Activated naive CD8-positive, alpha-beta T cell treated with anti-CD3 and anti-CD28 coated beads, Interleukin-2, amount 10 ng/mL, durations not matched to agents 7 days and 5 days (primary cell): ENCODE results near the gene CLDN9. TPM values are rescaled to one million over a fixed set of nuclear protein-coding genes. Genes with fewer than 3 reads are reported as not detected.

ENCODE experiments used
- ATAC-seq: fragments of 150-1000 bp; cut with Tn5 transposase; one replicate; pipeline ENCODE4 v1.10.0; 2021; ENCODE audit warnings: low read depth, moderate library complexity
- POLR2A ChIA-PET: fragments of 350-600 bp; sonication (Branson Sonifier 250); formaldehyde crosslinking; loops from one replicate; lab custom pipeline; 2021; ENCODE audit warnings: antibody characterized with exemption; lab: Charles Lee
- DNase-seq: peaks from one replicate; pipeline ENCODE4 v3.0.0; 2021
- H3K27ac Mint-ChIP-seq: one replicate; pipeline ENCODE4 v1.8.0; 2022; ENCODE audit warnings: mild to moderate bottlenecking, mixed read lengths
- H3K27me3 Mint-ChIP-seq: one replicate; pipeline ENCODE4 v1.8.0; 2022; ENCODE audit warnings: mild to moderate bottlenecking, moderate library complexity, mixed read lengths
- H3K36me3 Mint-ChIP-seq: one replicate; pipeline ENCODE4 v1.8.0; 2021; ENCODE audit warnings: mild to moderate bottlenecking, mixed read lengths
- H3K4me1 Mint-ChIP-seq: one replicate; pipeline ENCODE4 v1.8.0; 2021; ENCODE audit warnings: mixed read lengths
- H3K4me3 Mint-ChIP-seq: one replicate; pipeline ENCODE4 v1.8.0; 2022; ENCODE audit warnings: mild to moderate bottlenecking, moderate library complexity, mixed read lengths
- H3K9me3 Mint-ChIP-seq: one replicate; pipeline ENCODE4 v1.8.0; 2021; ENCODE audit warnings: mixed read lengths
- total RNA-seq, 2 experiments: library from RNA; stranded (reverse); gene quantifications; one replicate each; pipeline ENCODE4 v1.2.3, GENCODE V29; 2021

Gene CLDN9
- total RNA-seq, 2 experiments from 2014 or later: not detected

DNA sequence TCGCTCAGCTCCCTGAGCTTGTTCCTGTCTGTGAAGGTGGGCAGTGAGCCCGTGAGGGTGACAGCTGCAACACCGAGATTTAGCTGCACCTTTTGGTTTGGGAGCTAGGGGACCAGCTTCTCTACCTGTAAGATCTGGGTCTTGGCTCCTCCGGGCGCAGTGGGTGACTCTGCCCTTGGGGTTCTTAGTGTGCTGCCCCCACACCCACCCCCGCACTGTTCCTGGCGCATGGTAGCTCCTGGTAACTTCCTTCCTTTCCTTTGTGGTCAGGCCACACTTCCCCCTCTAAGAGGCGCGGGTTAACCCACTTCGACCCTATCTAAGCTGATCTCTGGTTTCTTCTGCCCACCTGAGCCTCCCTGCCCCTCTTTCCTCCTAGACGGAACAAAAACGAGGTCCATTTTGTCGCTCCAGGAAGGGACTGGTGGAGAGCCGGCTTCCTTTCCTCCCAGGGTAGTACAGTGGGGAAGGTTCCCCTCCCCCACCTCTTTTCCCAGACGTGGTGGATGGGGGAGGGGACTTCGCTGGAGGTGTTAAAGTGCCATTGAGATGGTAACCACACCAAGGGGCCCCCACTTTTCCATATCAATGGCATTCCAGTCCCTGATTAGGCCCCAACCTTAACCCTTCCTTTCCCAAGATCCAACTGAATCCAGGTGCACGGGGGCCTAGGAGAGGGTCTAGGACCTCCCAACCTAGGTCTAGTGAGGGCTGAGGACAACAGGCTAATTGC, 4.6 kb upstream of the CLDN9 start:
- ATAC-seq: no peak
- H3K9me3 Mint-ChIP-seq: no peaks in the 10 kb centered on the region
- H3K27me3 Mint-ChIP-seq: peaks cover 50% of the 10 kb centered on the region
- POLR2A ChIA-PET: interaction anchor here (1.0 to 1.7 kb wide), 6 partner anchors 12 to 172 kb away, joined by 3 to 7 read pairs (median 4); partner anchors contain the start of genes HCFC1R1, PKMYT1, THOC6 and TNFRSF12A
- DNase-seq: no peak
- peak overlapping the region; percentile 21 for H3K27ac Mint-ChIP-seq
- peaks cover 21% of the 10 kb centered on the region for H3K4me1 Mint-ChIP-seq
- H3K4me3 Mint-ChIP-seq: peak overlapping the region; percentile 43
- H3K36me3 Mint-ChIP-seq: no peaks in the 10 kb centered on the region

DNA sequence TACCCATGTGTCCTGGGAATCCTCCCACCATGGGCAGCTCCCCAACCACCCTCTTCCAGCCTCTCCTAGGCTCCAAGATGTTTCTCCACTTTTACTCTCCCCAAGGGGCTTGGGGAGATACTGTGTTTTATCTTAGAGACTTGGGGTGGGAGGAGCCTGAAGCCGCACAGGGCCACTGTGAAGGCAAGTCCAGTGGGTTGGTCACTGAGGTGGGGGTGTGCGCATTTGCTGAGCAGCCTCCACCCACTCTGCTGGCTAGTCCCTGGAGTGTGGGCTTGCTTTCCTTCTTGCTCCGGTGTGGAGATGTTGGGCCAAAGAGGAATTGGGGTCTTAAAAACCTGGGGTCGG, 4.1 kb upstream of the CLDN9 start:
- H3K36me3 Mint-ChIP-seq: no peaks in the 10 kb centered on the region
- H3K27me3 Mint-ChIP-seq: peaks cover 52% of the 10 kb centered on the region
- ATAC-seq (no peak), DNase-seq (no peak)
- H3K4me3 Mint-ChIP-seq: peak overlapping the region; percentile 43
- peaks cover 21% of the 10 kb centered on the region for H3K4me1 Mint-ChIP-seq
- POLR2A ChIA-PET: interaction anchor here (1.4 to 1.7 kb wide), 2 partner anchors 11 to 171 kb away, joined by 3 to 7 read pairs; partner anchors contain the start of gene TNFRSF12A
- no peaks in the 10 kb centered on the region for H3K9me3 Mint-ChIP-seq
- no peak overlapping the region for H3K27ac Mint-ChIP-seq

DNA sequence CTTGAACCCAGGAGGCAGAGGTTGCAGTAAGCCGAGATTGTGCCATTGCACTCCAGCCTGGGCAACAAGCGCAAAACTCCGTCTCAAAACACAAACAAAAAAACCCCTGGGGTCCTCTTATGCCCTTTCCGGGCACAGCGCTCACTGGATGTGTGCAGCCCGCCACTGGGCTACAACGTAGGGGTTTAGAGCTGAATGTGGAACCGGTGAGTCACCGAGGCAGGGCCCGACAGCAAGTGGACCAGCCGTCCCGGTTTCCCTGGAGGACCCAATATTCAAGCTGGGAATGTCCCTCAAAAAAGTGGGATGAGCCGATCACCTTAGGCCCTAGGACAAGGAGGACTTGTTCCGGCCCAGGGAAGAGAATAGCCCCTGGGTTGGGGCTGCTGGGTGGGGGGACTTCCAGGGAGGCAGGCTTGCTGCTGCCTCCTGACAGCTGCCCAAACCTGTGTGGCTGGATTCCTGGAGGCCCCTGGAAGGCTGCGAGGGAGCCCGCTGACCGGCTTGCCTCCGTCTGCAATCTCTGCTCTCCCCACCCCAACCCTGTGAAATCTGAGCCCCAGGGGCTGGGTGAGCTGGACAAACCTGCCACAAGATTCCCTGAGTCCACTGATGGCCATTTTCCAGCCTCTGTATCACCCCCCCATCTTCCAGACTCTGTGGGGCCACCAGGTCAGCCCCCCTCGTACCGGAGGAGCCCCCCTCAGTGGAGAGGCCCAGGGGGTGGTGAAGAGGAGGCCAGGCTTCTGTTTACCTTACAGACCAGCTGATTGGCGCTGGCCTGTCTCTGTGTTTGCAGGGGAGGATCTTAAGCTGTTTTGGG, 2.9 kb upstream of the CLDN9 start:
- Mint-ChIP-seq H3K27me3 (peaks cover 52% of the 10 kb centered on the region), H3K27ac (no peak overlapping the region), H3K4me1 (peaks cover 20% of the 10 kb centered on the region), H3K9me3 (no peaks in the 10 kb centered on the region), H3K4me3 (no peak overlapping the region), H3K36me3 (no peaks in the 10 kb centered on the region)
- ATAC-seq: no peak
- POLR2A ChIA-PET: interaction anchor here (0.6 to 1.2 kb wide), 3 partner anchors 10 to 126 kb away, joined by 3 to 4 read pairs (median 3); partner anchors contain the start of gene TNFRSF12A
- no peak for DNase-seq

DNA sequence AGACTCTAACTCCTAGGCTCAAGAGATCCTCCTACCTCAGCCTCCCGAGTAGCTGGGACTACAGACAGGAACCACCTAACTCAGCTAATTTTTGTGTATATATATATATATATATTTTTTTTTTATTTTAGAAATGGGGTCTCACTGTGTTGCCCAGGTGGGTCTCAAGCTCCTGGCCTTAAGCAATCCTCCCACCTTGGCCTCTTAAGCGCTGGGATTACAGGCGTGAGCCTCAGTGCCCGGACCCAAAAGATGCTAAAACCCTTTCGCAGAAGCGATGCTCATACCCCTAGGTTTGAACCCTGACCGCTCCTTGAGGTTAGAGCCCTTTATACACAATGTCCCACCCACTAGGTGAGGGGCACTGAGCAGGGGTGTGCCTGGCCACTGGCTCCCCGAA, 2.2 kb upstream of the CLDN9 start:
- no peak overlapping the region for H3K4me3 Mint-ChIP-seq
- peaks cover 51% of the 10 kb centered on the region for H3K27me3 Mint-ChIP-seq
- no peaks in the 10 kb centered on the region for H3K9me3 Mint-ChIP-seq
- no peak overlapping the region for H3K27ac Mint-ChIP-seq
- H3K36me3 Mint-ChIP-seq: no peaks in the 10 kb centered on the region
- DNase-seq: no peak
- ATAC-seq: no peak
- peaks cover 18% of the 10 kb centered on the region for H3K4me1 Mint-ChIP-seq
- POLR2A ChIA-PET: interaction anchor here (1.2 kb wide), 2 partner anchors 10 to 38 kb away, joined by 3 to 4 read pairs; partner anchors contain the start of gene TNFRSF12A

DNA sequence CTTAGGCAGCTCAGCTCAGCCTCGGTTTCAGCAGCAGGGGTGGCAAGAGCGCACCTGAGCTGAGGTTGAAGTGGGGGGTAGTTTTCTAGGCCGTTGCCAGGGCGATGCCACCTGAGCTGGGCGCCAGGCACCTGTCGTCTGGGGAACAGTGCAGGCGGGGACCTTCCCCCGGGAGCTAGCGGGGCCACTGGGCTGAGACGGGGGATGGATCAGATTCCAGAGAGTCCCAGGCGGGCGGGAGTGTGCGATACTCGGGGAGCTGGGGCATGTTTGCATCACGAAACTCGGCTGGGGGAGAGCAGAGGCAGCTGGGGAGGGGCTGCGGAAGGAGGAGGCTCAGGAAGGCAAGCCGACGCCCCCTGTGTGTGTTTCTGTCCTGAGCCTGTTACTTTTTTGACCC, 477 bp upstream of the CLDN9 start:
- POLR2A ChIA-PET: interaction anchor here (0.6 kb wide), 1 partner anchor 544 kb away, joined by 9 read pairs; no protein-coding TSS in a partner anchor
- no peak for ATAC-seq
- Mint-ChIP-seq H3K4me3 (no peak overlapping the region), H3K27me3 (peaks cover 45% of the 10 kb centered on the region), H3K36me3 (no peaks in the 10 kb centered on the region), H3K27ac (no peak overlapping the region), H3K4me1 (peaks cover 16% of the 10 kb centered on the region), H3K9me3 (no peaks in the 10 kb centered on the region)
- DNase-seq: no peak

DNA sequence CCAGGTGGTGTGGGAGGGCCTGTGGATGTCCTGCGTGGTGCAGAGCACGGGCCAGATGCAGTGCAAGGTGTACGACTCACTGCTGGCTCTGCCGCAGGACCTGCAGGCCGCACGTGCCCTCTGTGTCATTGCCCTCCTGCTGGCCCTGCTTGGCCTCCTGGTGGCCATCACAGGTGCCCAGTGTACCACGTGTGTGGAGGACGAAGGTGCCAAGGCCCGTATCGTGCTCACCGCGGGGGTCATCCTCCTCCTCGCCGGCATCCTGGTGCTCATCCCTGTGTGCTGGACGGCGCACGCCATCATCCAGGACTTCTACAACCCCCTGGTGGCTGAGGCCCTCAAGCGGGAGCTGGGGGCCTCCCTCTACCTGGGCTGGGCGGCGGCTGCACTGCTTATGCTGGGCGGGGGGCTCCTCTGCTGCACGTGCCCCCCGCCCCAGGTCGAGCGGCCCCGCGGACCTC, 798 bp downstream of the CLDN9 start:
- POLR2A ChIA-PET: no interaction called here
- H3K27ac Mint-ChIP-seq: no peak overlapping the region
- DNase-seq: no peak
- H3K9me3 Mint-ChIP-seq: no peaks in the 10 kb centered on the region
- peaks cover 37% of the 10 kb centered on the region for H3K27me3 Mint-ChIP-seq
- H3K4me3 Mint-ChIP-seq: no peak overlapping the region
- no peaks in the 10 kb centered on the region for H3K36me3 Mint-ChIP-seq
- H3K4me1 Mint-ChIP-seq: peaks cover 8% of the 10 kb centered on the region
- no peak for ATAC-seq

DNA sequence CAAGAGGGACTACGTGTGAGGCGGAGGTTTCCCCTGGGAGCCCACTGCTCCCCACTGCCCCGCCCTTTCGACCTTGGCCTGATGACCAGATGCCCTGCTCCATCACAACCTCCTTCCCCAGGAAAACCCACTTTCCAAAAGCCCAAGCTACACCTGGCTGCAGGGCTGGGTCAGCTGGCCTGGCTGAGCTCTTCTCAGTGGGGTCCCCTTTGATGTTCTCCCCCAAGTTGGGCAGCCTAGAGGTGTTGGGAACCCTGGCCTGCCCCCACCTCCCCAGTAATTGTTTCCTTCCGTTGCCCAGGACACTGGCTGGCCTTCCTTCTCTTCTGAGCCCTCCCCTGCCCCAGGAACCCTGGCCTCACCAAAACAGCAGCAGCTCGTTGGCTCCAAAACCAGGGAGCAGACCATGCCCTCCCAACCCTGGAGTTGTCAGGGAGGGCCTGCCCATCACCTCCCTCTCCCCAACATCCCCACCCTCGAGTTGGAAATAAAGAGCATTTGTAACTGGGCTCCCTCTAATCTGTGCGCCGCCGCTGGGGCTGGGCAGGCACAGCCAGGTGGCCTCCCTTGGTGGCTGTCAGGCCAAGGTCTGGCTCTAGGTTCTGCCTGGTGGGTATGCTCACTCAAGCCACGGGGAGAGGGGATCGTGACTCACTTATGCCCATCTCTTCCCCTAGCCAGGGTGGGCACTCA, 1.4 kb downstream of the CLDN9 start:
- Mint-ChIP-seq H3K36me3 (no peaks in the 10 kb centered on the region), H3K27me3 (peaks cover 40% of the 10 kb centered on the region), H3K9me3 (no peaks in the 10 kb centered on the region), H3K27ac (no peak overlapping the region), H3K4me1 (peaks cover 4% of the 10 kb centered on the region), H3K4me3 (no peak overlapping the region)
- no peak for DNase-seq
- no peak for ATAC-seq
- POLR2A ChIA-PET: no interaction called here

DNA sequence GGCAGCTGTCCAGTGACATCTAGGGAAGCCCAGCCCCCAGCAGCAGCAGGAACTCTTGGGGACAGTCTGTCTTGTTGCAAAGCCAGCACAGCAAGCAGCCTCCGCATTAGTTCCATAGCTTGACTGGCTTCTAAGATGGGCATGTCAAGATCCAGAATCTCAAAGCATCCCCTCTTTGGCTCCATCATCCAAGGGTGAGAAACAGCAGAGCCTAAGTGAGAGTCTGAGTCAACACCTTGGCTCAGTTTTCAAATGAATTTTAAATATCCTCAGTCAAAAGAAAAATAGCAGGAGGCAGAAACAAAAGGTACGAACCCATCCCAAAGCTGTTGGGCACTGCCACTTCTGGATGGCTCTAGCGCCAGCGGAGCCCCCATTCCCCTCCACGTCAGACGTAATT, 2.2 kb downstream of the CLDN9 start:
- Mint-ChIP-seq H3K4me1 (peaks cover 8% of the 10 kb centered on the region), H3K27me3 (peaks cover 46% of the 10 kb centered on the region), H3K4me3 (no peak overlapping the region), H3K27ac (no peak overlapping the region), H3K9me3 (no peaks in the 10 kb centered on the region), H3K36me3 (no peaks in the 10 kb centered on the region)
- POLR2A ChIA-PET: interaction anchor here (1.0 kb wide), 1 partner anchor 30 kb away, joined by 3 read pairs; no protein-coding TSS in a partner anchor
- DNase-seq (no peak), ATAC-seq (no peak)

DNA sequence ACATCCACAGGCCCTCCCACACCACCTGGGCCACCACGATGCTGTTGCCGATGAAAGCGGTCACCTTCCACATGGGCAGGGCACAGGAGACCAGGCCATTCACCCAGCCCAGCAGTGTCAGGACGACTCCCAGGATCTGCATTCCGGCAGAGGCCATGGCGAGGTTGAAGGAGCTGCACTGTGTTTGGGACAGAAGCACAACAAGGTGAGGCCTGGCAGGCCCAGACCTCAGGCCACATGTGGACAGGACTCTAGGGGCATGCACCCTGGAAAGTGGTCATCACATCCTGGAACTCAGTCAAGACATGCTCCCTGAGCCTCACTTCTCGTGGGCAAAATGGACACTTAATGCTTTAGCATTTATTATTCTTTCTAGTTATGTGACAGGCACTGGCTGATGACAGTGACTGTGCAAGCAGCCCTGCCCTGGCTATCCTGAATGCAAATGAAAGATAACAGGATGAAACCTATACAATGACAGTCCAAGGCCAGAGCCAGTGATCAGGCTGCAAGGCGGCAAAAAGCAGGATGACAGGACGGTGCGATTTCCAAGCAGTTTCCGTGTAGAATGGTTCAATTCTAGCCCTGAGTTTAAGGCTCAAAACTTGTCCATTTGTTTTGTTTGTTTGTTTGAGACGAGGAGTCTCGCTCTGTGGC, 3.3 kb downstream of the CLDN9 start:
- peaks cover 47% of the 10 kb centered on the region for H3K27me3 Mint-ChIP-seq
- no peak overlapping the region for H3K27ac Mint-ChIP-seq
- no peaks in the 10 kb centered on the region for H3K9me3 Mint-ChIP-seq
- ATAC-seq (no peak), DNase-seq (no peak)
- no peaks in the 10 kb centered on the region for H3K36me3 Mint-ChIP-seq
- POLR2A ChIA-PET: interaction anchor here (1.0 kb wide), 1 partner anchor 29 kb away, joined by 3 read pairs; no protein-coding TSS in a partner anchor
- peaks cover 11% of the 10 kb centered on the region for H3K4me1 Mint-ChIP-seq
- H3K4me3 Mint-ChIP-seq: no peak overlapping the region

DNA sequence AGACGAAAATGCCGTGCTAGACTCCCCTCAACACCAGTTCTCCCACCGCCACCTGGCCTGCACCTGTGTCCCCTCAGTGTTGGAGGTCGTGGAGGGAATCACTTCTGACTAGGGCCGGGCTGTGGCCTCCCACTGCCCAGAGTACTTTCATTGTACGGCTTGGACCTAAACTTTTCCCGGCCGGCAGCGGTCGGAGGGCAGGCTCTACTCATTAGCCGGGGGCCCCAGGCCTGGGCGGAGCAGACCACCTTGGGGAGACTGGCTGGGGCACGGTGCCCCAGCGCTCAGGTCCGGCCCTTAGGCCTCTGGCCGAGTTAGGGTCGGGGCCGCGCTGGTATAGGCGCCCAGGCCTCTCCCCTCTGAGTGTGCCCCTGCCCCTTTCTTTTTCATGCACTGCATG, 4.6 kb downstream of the CLDN9 start:
- Mint-ChIP-seq H3K27me3 (peaks cover 39% of the 10 kb centered on the region), H3K27ac (no peak overlapping the region), H3K36me3 (no peaks in the 10 kb centered on the region), H3K4me1 (peaks cover 23% of the 10 kb centered on the region), H3K4me3 (no peak overlapping the region), H3K9me3 (no peaks in the 10 kb centered on the region)
- ATAC-seq: no peak
- no peak for DNase-seq
- POLR2A ChIA-PET: no interaction called here

DNA sequence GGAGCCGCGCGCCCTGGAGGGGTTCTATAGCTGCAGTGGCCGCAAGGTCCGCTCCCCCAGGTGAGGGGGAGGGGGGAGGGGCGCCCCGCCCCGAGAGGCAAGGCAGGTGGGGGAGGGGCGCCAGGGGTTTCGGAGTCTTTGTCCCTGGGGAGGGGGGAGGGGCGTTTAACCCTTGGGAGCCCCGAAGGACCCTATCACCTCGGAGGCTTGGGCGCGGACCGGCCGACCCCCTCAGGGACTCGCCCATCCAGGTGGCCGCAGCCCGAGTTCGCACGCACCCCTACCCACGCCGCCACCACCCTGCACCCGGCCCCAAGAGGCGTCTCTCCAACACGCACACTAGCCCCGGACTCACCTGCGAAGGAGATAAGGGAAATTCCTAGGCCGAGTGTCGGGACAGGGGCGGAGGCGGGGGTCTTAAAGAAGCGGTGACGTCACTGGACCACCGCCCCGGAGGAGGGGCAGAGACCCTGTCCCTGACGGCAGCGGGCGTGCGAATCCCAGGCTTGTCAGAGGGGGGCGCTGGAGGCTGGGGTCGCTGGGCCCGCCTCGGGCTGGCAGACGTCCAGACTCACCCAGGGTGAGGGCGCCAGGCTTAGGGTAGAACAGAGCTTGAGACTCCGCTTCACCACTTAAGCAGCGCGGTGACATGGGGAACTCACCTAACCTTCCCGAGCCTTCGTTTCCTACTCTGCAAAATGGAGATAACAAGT, 5.2 kb downstream of the CLDN9 start, which contains the start of gene CLDN6:
TSS of gene CLDN6 (minus strand) at position 390 of the 713 bp plus-strand sequence. CDS start 2,162 bp downstream, outside the sequence.
- H3K9me3 Mint-ChIP-seq: no peaks in the 10 kb centered on the region
- no peak within 1 kb of the TSS for H3K4me3 Mint-ChIP-seq
- H3K27me3 Mint-ChIP-seq: peaks cover 32% of the 10 kb centered on the region
- POLR2A ChIA-PET: no interaction called here
- ATAC-seq (no peak), DNase-seq (no peak)
- no peak within 1 kb of the TSS for H3K27ac Mint-ChIP-seq
- peaks cover 29% of the 10 kb centered on the region for H3K4me1 Mint-ChIP-seq
- H3K36me3 Mint-ChIP-seq: no peaks in the 10 kb centered on the region
